SK-N-MC (cell line): Measurements from ENCODE around the gene RAB7B.

ENCODE experiments used
- EZH2 ChIP-seq: fragments of 200-600 bp; sonication (generic); IDR thresholded peaks from one replicate; pipeline ENCODE4 v1.6.1; 2017; ENCODE audit warnings: antibody characterized with exemption
- POLR2AphosphoS5 ChIP-seq: IDR thresholded peaks from 2 replicates; pipeline ENCODE4 v1.6.1; 2012; ENCODE audit warnings: mild to moderate bottlenecking, low read depth, low read length, borderline replicate concordance

- no peak for TF ChIP-seq POLR2AphosphoS5
- TF ChIP-seq EZH2 = no peak
Measured at GRCh38 chr1:205932776-205933175, 70.4 kb downstream of the RAB7B start.
